Stimulated activated CD4-positive, alpha-beta T cell treated with anti-CD3 and anti-CD28 coated beads, Interleukin-2, amount 100 ng/mL, for 4 hours (primary cell): ENCODE data around the gene MLLT6.
"Not testable (repeated sequence)": the region's sequence is repeated elsewhere in the genome, so short reads cannot be mapped to it uniquely, and the experiment has no call there.

Source experiments
- DNase-seq: peaks from one replicate; pipeline ENCODE4 v3.0.0-alpha.2; 2020; ENCODE audit warnings: low read depth

MLLT6 gene

GRCh38 chr17:38707678-38708351 lies 2.7 kb downstream of the MLLT6 start:
- DNase-seq, result no peak

GRCh38 chr17:38709104-38709820 lies 4.2 kb downstream of the MLLT6 start:
- no peak for DNase-seq

- no peak for DNase-seq
Measured at GRCh38 chr17:38709864-38710603, 5.0 kb downstream of the MLLT6 start.

- DNase-seq, result no peak
Measured at GRCh38 chr17:38710604-38710962, 5.5 kb downstream of the MLLT6 start.

GRCh38 chr17:38710985-38711384 lies 5.9 kb downstream of the MLLT6 start:
- no peak for DNase-seq

- no peak for DNase-seq
Measured at GRCh38 chr17:38711792-38712571, 6.9 kb downstream of the MLLT6 start.

GRCh38 chr17:38712593-38712992 lies 7.5 kb downstream of the MLLT6 start:
- no peak for DNase-seq

GRCh38 chr17:38713456-38714075 lies 8.5 kb downstream of the MLLT6 start:
- DNase-seq, result no peak

- DNase-seq, result no peak
Measured at GRCh38 chr17:38715216-38715943, 10.3 kb downstream of the MLLT6 start.

- DNase-seq, result no peak
Measured at GRCh38 chr17:38716368-38717005, 11.4 kb downstream of the MLLT6 start.

GRCh38 chr17:38717139-38717745 lies 12.2 kb downstream of the MLLT6 start:
- no peak for DNase-seq

- DNase-seq, result no peak
Measured at GRCh38 chr17:38719289-38719942, 14.3 kb downstream of the MLLT6 start.

GRCh38 chr17:38719943-38720641 lies 15.0 kb downstream of the MLLT6 start:
- DNase-seq, result no peak

- no peak for DNase-seq
Measured at GRCh38 chr17:38720941-38721340, 15.9 kb downstream of the MLLT6 start.

- DNase-seq, result no peak
Measured at GRCh38 chr17:38721802-38722201, 16.7 kb downstream of the MLLT6 start.

- DNase-seq, result no peak
Measured at GRCh38 chr17:38724337-38724988, 19.4 kb downstream of the MLLT6 start.

- DNase-seq, result no peak
Measured at GRCh38 chr17:38725066-38725465, 20.0 kb downstream of the MLLT6 start.

GRCh38 chr17:38726145-38726544 lies 21.1 kb downstream of the MLLT6 start:
- DNase-seq, result not testable (repeated sequence)

- peak; percentile 80 for DNase-seq
Measured at GRCh38 chr17:38727736-38728135, 22.7 kb downstream of the MLLT6 start.
